OCI-LY1 (cell line): ENCODE data around the gene HIPK4.

Experiments
- H2AFZ ChIP-seq: fragments of 200-600 bp; sonication (generic), shearing (Covaris generic); 2 replicates; pipeline ENCODE4 v1.6.0; 2014; ENCODE audit warnings: antibody characterized with exemption, mild to moderate bottlenecking, low read length
- H3F3A ChIP-seq: fragments of 200-600 bp; sonication (generic), shearing (Covaris generic); 2 replicates; pipeline ENCODE4 v1.6.0; 2014; ENCODE audit warnings: mild to moderate bottlenecking, antibody characterized with exemption, low read length, moderate library complexity; ENCODE audit not compliant: insufficient read depth
- H3K27ac ChIP-seq: fragments of 200-600 bp; sonication (generic); 2 replicates; pipeline ENCODE4 v1.5.1; 2014; ENCODE audit warnings: low read length, mixed run types, mild to moderate bottlenecking, low read depth; ENCODE audit not compliant: poor library complexity, severe bottlenecking
- H3K27me3 ChIP-seq: fragments of 200-600 bp; sonication (generic); 2 replicates; pipeline ENCODE4 v1.6.0; 2014; ENCODE audit warnings: antibody characterized with exemption, mild to moderate bottlenecking, low read length, moderate library complexity; ENCODE audit not compliant: insufficient read depth
- H3K36me3 ChIP-seq: fragments of 200-600 bp; sonication (generic); 2 replicates; pipeline ENCODE4 v1.6.1; 2014; ENCODE audit warnings: mild to moderate bottlenecking, antibody characterized with exemption, low read length, moderate library complexity, mixed read lengths; ENCODE audit not compliant: insufficient read depth
- H3K4me1 ChIP-seq: fragments of 200-600 bp; sonication (generic); 2 replicates; pipeline ENCODE4 v1.5.1; 2014; ENCODE audit warnings: mild to moderate bottlenecking, low read length, moderate library complexity; ENCODE audit not compliant: insufficient read depth, severe bottlenecking
- H3K4me2 ChIP-seq: fragments of 200-600 bp; sonication (generic), shearing (Covaris generic); 2 replicates; pipeline ENCODE4 v1.6.1; 2014; ENCODE audit warnings: low read length
- H3K4me3 ChIP-seq: fragments of 200-600 bp; sonication (generic); 2 replicates; pipeline ENCODE4 v1.5.1; 2014; ENCODE audit warnings: low read length, low read depth, mild to moderate bottlenecking, mixed read lengths; ENCODE audit not compliant: poor library complexity, severe bottlenecking
- H3K79me2 ChIP-seq: fragments of 200-600 bp; shearing (Covaris generic); 2 replicates; pipeline ENCODE4 v1.6.1; 2016; ENCODE audit warnings: mixed run types, low read length, mixed read lengths; ENCODE audit not compliant: insufficient read depth
- H3K9ac ChIP-seq: fragments of 200-600 bp; sonication (generic), shearing (Covaris generic); 2 replicates; pipeline ENCODE4 v1.6.1; 2014; ENCODE audit warnings: mild to moderate bottlenecking, low read length, mixed read lengths
- H3K9me2 ChIP-seq: fragments of 200-600 bp; sonication (generic), shearing (Covaris generic); 2 replicates; pipeline ENCODE4 v1.6.1; 2014; ENCODE audit warnings: low read depth, mild to moderate bottlenecking, low read length, mixed read lengths
- H3K9me3 ChIP-seq: fragments of 200-600 bp; shearing (Covaris generic); 2 replicates; pipeline ENCODE4 v1.6.1; 2014; ENCODE audit warnings: low read length, mixed read lengths
- H4K20me1 ChIP-seq: fragments of 200-600 bp; sonication (generic), shearing (Covaris generic); 2 replicates; pipeline ENCODE4 v1.6.0; 2016; ENCODE audit warnings: mild to moderate bottlenecking, low read length; ENCODE audit not compliant: insufficient read depth
- CTCF ChIP-seq: fragments of 200-600 bp; sonication (generic), shearing (Covaris generic); IDR thresholded peaks from 2 replicates; pipeline ENCODE4 v1.5.1; 2017; ENCODE audit warnings: mild to moderate bottlenecking, antibody characterized with exemption, low read length, moderate library complexity, mixed read lengths
- EZH2 ChIP-seq: fragments of 200-600 bp; sonication (generic), shearing (Covaris generic); IDR thresholded peaks from 2 replicates; pipeline ENCODE4 v1.8.0; 2017; ENCODE audit warnings: borderline replicate concordance, mixed run types, mild to moderate bottlenecking, antibody characterized with exemption, low read length, moderate library complexity, mixed read lengths

HIPK4 gene

GRCh38 chr19:40398417-40399131 is 8.6 kb upstream of the HIPK4 start:
- no peaks in the 10 kb centered on the region for H3K9me3 ChIP-seq
- H3K27me3 ChIP-seq: peaks cover 3% of the 10 kb centered on the region
- H2AFZ ChIP-seq: no peak overlapping the region
- H3K4me3 ChIP-seq: no peak overlapping the region
- no peak overlapping the region for H3K4me2 ChIP-seq
- no peaks in the 10 kb centered on the region for H3K9me2 ChIP-seq
- no peak overlapping the region for H3K9ac ChIP-seq
- no peaks in the 10 kb centered on the region for H3K79me2 ChIP-seq
- H3K36me3 ChIP-seq: no peaks in the 10 kb centered on the region
- H4K20me1 ChIP-seq: no peaks in the 10 kb centered on the region
- TF ChIP-seq EZH2 (no peak), CTCF (no peak)
- H3K27ac ChIP-seq: no peak overlapping the region
- H3F3A ChIP-seq: no peaks in the 10 kb centered on the region
- peaks cover 5% of the 10 kb centered on the region for H3K4me1 ChIP-seq

GRCh38 chr19:40397568-40397906 is 7.6 kb upstream of the HIPK4 start:
- no peaks in the 10 kb centered on the region for H3K9me2 ChIP-seq
- no peaks in the 10 kb centered on the region for H3K36me3 ChIP-seq
- H3K4me2 ChIP-seq: no peak overlapping the region
- H3K27me3 ChIP-seq: peaks cover 3% of the 10 kb centered on the region
- H4K20me1 ChIP-seq: no peaks in the 10 kb centered on the region
- no peak overlapping the region for H3K27ac ChIP-seq
- H2AFZ ChIP-seq: no peak overlapping the region
- no peaks in the 10 kb centered on the region for H3K79me2 ChIP-seq
- H3K9me3 ChIP-seq: no peaks in the 10 kb centered on the region
- no peak for TF ChIP-seq CTCF
- no peak for TF ChIP-seq EZH2
- H3F3A ChIP-seq: no peaks in the 10 kb centered on the region
- no peak overlapping the region for H3K4me3 ChIP-seq
- no peaks in the 10 kb centered on the region for H3K4me1 ChIP-seq
- H3K9ac ChIP-seq: no peak overlapping the region

- no peak overlapping the region for H3K27ac ChIP-seq
- H3F3A ChIP-seq: no peaks in the 10 kb centered on the region
- H2AFZ ChIP-seq: no peak overlapping the region
- no peaks in the 10 kb centered on the region for H3K36me3 ChIP-seq
- H3K4me1 ChIP-seq: no peaks in the 10 kb centered on the region
- H4K20me1 ChIP-seq: no peaks in the 10 kb centered on the region
- H3K4me3 ChIP-seq: no peak overlapping the region
- H3K9me3 ChIP-seq: no peaks in the 10 kb centered on the region
- H3K79me2 ChIP-seq: no peaks in the 10 kb centered on the region
- H3K9ac ChIP-seq: no peak overlapping the region
- H3K9me2 ChIP-seq: no peaks in the 10 kb centered on the region
- no peak overlapping the region for H3K4me2 ChIP-seq
- H3K27me3 ChIP-seq: peaks cover 3% of the 10 kb centered on the region
- TF ChIP-seq EZH2 (no peak), CTCF (no peak)
Observed at GRCh38 chr19:40396886-40397567, 7.0 kb upstream of the HIPK4 start.
